Heart left ventricle (tissue), 13 donors: ENCODE results near the gene PHF21A.

ENCODE experiments used
- CTCF ChIP-seq, 12 donors: fragments of 200-600 bp; sonication (generic) in 4 of 12; IDR thresholded peaks; one replicate each; pipeline versions ENCODE4 v1.5.0 to v1.8.0; 2018 to 2022; ENCODE audit warnings: antibody characterized with exemption in 12 of 12, mild to moderate bottlenecking in 5 of 12
- POLR2A ChIP-seq, 2 donors: fragments of 450-650 bp; IDR thresholded peaks; one replicate each; pipeline ENCODE4 v1.6.1; 2017; ENCODE audit warnings: antibody characterized with exemption in 2 of 2, mild to moderate bottlenecking in 2 of 2, moderate library complexity in 2 of 2
- donor health status: ischemic (EF 13 %, LVEDD 7.1; RV severe dilation, severe dysfunction).
- donor health status: DM: no; HTN: yes; CAD: no.
- donor health status: DM: no; HTN: no; CAD: no.
- donor health status: ischemic (EF 25% LVEDD 6.9; RV normal size, moderate dysfunction).
- donor health status: ischemic (EF 25% LVEDD 5.7; RV mildly dilated, moderate dysfunction).
- donor health status: ischemic (EF 35%, LVEDD 5.7; RV mildly dilated, moderate dysfunction).
- donor health status: nonischemic (EF 11% LVEDD 7.7; RV severe dilation, severe dysfunction).
- donor health status: DM: yes; HTN: yes; CAD: no.
- donor health status: PGD.
- donor health status: ischemic (EF 29% LVEDD 5.4; RV normal size, mild dysfunction).
- donor health status: nonischemic (EF 23%, LVEDD 6.1; RV moderate dilation, normal function).

GRCh38 chr11:46048198-46048597, 73.1 kb downstream of the PHF21A start:
- TF ChIP-seq CTCF (IDR thresholded peaks at IDR 0.05) (no peak), POLR2A (IDR thresholded peaks at IDR 0.05) (no peak)
